Skeletal muscle cell (primary cell): ENCODE results near the gene GNG8.
A peak's percentile ranks its signal among the peaks of the same experiment; 100 is the strongest.
"Not testable (repeated sequence)": the region's sequence is repeated elsewhere in the genome, so short reads cannot be mapped to it uniquely, and the experiment has no call there.

Source experiments
- DNase-seq: peaks from one replicate; pipeline ENCODE4 v3.0.0-alpha.2; 2010; ENCODE audit warnings: low read depth
- H3K4me3 ChIP-seq: 2 replicates; pipeline ENCODE4 v1.5.1; 2011; ENCODE audit warnings: low read depth, mild to moderate bottlenecking, control low read depth, low read length, moderate library complexity

GNG8 gene

DNA sequence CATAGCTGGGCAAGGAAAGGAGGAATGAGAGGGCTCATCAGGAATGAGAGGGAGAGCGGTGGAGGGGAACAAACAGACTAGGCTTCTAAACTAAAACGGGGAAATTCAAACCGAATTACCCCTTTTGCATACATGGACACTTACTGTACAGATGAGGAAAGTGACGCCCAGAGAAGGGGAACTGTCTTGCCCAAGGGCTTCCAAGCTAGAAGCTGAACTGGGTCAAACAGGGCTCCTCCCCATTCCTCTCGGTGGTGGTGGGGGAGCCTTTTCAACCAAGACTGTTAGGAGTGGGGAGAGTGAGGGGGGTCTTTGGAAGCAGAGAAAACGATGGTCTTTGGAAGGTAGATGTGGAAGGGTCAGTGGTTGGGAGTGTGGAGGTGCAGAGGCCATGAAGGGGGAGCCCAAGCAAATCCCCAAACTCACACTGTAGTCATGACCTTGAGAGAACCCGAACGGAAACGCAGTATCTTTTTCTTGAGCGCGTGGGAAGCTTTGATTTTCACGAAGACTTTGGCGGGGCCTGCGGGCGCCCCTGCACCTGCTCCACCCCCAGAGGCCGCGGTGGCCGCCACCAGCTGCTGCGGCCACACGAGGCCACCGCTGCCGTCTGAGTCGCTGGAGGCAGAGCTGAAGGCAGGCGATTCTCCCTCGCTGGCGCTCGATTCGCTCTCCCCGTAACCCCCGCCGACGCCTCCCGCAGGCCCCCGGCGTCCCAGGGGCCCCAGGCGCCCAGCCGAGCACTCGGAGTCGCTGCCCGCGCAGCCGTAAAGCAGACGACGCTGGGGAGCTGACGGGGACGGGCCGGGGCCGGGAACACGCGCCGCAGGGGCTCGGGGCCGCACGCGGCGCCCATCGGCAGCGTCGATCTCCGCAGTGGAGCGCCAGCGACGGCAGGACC, 12.3 kb upstream of the GNG8 start:
- no peak for DNase-seq

DNA sequence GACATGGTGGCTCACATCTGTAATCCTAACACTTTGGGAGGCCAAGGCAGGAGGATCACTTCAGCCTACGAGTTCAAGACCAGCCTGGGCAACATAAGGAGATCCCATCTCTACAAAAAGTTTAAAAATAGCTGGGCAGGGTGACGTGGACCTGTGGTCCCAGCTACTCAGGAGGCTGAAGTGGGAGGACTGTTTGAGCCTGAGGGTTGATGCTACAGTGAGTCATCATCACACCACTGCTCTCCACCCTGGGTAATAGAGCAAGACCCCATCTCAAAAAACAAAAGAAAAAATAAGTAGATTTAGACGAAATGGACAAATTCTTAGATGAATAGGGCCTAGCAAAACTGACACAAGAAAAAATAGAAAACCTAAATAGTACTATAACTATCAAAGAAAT, 10.4 kb upstream of the GNG8 start:
- no peak for DNase-seq
- H3K4me3 ChIP-seq: no peak overlapping the region

More for the DNA sequence above, 12.3 kb upstream of the GNG8 start:
- H3K4me3 ChIP-seq: no peak overlapping the region

DNA sequence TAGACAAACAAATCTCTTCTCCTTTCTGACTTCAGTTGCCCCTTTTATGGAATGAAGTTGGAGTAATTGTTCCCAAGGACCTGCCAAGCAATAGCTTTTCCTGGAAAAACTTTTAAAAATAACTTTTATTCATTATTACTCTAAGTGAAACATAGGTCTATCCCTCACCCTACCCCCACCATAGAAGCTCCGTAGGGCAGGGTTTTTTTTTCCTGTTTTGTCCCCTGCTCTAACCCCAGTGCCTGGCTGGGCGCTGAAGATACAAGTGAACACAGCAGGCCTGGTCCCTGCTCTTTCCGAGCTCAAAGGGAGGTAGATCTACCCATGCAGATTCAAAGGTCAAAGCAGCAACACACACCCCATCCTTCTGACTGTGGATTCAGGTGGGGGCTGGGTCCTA, 8.7 kb upstream of the GNG8 start:
- DNase-seq: no peak
- no peak overlapping the region for H3K4me3 ChIP-seq

DNA sequence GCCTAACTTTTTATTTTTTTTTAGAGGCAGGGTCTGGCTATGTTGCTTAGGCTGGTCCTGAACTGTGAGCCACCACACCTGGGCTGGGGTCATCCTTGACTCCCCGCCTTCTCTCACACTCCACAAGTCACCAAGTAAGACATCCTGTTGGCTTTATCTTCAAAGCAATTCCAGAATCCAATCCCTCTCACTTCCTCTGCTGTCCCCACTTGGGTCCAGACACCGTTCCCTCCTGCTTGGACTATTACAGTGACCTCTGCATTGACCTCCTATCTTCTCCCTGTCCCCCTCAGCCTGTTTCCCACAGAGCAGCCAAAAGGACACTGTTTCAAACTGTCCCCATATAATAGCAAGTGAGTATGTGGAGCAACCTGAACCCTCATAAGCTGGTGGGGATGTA, 4.7 kb upstream of the GNG8 start:
- no peak for DNase-seq

DNA sequence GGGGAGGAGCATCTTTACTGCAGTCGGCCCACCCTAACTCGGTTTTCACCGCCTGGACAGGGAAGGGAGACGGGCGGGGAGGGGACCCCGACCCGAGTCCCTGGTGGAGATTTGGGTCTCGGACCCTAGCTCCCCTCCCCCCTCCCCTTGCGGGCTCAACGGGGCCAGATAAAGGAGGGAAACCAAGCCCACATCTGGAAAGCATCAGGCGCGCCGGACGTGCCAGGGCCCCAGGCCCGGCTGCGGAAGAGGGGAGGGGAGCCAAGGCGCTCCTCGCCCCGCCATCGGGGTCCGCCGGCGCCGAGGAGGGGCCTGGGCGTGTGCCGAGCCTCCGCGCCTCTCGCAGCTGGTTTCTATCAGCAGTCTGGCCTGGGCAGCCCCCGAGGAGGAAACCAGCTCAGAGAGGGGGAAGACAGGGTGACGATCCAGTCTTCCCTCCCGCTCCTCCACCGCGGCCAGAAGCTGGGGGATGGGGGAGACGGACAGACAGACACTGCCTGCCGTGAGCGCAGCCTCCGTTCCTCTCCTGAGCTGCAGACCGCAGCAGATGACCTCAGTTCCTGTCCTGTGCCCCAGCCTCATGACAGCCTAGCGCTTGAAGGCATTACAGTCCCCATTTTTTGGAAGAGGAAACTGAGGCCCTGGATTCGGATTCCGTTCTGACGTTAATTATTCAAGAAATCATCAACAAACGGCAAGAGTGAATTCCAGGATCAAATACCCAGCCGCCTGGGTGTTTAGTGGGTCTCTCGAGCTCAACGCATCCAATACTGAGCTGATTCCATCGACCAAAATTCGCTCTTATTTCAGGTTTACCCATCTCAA, 3.6 kb upstream of the GNG8 start:
- DNase-seq: no peak
- H3K4me3 ChIP-seq: peak overlapping the region; percentile 53

More for the DNA sequence above, 4.7 kb upstream of the GNG8 start:
- no peak overlapping the region for H3K4me3 ChIP-seq

DNA sequence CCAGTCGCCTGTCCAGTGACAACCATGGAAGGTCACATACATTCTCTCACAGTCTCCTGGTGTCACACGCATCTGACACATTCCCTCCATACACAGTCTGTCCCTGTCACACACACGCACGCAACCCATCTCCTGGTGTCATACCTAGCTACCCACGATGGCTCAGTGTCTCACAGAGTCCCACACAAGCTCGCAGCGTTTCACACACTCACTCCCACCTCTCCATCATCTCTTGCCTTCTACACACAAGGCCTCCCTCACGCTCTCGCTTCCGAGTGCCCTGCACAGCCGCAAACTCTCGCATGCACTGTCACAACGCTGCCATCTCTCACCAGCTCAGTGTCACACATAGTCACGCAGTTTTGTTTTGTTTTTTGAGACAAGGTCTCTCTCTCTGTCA, 1.2 kb upstream of the GNG8 start:
- DNase-seq: no peak

DNA sequence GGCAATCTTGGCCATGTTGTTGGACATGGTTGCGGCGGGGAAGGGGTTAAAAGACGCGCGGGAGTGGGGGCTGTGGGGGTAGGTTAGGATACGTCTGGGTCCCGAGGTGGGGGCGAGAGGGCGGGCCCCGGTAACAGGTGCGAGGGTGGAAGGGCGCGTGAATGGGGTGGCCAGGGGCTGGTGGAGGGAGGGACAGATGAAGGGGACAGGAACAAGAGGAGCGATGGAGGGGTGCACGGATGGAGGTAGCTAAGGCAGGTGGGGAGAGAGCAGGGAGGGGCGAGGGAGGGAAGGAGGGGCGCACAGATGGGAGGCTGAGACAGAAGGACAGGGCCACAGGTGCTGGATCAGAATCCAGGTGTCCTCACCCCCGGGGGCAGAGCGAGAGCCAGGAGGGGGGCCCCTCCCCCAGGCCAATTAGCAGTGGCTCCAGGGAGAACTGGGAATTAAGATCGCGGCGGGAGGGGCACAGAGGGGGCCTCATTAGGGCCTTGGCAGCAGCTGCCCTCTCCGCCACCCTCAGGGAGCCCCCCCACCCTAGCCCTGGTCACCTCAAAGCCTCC, 1.3 kb downstream of the GNG8 start:
- no peak for DNase-seq
- peak overlapping the region; percentile 36 for H3K4me3 ChIP-seq

More for the DNA sequence above, 1.2 kb upstream of the GNG8 start:
- no peak overlapping the region for H3K4me3 ChIP-seq

DNA sequence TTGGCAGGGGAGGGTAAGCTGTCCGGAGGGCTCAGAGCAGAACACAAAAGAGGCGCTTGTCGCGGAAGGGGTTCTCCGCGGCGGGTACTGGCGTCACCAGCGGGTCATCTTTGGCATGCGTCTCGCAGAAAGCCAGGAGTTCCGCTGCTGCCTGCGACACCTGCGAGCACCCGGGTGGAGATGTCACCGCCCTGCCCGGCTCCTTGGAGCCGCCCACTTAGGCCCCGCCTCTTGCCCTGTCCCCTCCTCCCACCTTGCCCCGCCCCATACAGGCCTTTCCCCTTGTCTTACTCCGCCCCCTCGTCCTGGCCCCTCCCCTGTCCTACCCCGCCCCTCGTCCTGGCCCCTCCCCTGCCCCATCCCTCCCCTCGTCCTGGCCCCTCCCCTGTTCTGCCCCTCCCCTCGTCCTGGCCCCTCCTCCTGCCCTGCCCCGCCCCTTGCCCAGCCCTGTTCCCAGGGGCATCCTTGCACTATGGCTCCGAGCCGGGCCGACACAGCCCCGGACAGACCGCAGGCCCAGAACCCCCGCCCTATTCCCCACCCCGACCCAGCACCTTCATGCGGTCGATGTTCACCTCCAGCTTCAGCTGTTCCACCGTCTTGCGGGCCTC, 1.9 kb downstream of the GNG8 start:
- DNase-seq: peak; percentile 66
- peak overlapping the region; percentile 43 for H3K4me3 ChIP-seq

DNA sequence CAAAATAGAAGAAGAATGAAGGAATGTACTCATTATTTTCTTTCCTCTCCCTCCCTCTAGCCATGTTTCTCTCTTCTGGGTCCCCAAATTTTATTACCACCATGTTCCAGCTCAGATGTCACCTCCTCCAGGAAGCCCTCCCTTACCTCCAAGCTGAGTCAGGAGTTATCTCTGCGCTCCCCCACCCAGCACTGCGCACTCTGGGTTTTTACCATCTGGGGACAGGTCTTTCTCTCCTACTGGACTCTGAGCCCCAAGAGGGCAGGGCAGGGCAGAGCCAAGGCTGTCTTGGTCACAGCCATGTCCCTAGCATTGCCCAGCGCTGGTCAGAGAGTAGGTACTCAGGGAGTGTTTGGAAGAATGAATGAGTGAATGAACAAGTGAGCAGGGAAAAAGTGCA, 2.9 kb downstream of the GNG8 start:
- no peak for DNase-seq
- H3K4me3 ChIP-seq: no peak overlapping the region

DNA sequence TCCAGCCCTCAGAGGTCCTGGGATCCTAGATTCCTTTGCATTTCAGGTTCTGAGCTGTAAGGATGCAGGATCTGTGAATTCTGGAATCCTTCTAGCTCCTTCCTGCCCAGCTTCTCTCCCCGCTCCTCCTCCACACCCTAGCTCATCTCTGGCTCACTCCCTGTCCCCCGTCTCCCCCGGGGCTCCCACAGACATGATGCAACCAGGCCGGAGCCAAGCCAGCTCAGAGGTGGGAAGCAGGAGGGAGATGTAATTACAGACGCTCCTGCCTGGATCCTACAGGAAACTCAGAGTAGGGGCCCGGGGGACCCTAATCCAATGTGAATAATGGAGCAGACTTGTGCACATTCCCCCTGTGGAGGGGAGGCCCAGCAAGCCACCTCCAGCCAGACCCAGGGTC, 4.5 kb downstream of the GNG8 start:
- no peak overlapping the region for H3K4me3 ChIP-seq
- no peak for DNase-seq

DNA sequence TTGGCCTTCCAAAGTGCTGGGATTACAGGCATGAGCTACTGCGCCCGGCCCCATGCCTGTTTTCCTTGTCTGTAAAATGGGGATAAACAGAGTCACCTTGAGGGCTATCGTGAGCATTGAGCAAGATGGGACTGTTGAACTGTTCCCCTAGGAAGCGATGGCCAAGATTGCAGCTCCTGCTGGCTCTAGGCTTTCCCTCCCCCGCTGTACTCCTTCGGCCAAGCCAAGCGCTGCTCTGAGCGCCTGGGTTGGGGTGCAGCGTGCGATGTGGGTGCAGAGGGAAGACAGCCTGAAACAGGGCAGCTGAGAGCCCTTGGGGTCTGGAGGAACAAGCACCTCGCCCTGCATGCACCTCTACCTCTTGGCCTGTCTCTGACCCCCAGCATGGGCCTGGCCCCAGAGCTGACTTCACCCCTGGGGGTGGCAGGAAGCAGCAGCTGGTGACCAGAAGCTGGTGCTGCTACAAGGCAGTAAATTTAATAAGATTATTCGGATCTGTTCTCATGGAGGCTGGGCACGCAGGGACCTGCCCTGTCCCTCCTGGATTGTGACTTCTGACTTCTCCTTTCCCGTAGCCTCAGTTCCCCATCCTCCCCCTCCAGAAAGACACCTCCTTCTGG, 5.3 kb downstream of the GNG8 start:
- no peak for DNase-seq

DNA sequence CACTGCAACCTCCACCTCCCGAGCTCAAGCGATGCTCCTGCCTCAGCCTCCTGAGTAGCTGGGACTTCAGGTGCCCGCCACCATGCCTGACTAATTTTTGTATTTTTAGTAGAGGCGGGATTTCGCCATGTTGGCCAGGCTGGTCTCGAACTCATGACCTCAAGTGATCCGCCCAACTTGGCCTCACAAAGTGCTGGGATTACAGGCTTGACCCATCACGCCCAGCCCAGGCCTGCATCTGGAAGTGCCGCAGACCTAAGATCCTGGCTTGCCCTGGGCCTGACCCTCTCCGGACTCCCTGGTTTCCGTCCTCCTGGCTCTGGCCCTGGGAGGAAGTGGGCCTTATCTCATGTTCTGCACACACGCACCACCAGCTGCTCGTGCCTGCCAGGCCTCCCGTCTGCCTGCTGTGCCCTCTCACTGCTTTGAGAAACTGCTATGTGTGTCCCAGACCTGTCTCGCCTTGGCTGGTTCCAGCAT, 6.4 kb downstream of the GNG8 start:
- DNase-seq: no peak
- no peak overlapping the region for H3K4me3 ChIP-seq

More for the DNA sequence above, 5.3 kb downstream of the GNG8 start:
- no peak overlapping the region for H3K4me3 ChIP-seq

DNA sequence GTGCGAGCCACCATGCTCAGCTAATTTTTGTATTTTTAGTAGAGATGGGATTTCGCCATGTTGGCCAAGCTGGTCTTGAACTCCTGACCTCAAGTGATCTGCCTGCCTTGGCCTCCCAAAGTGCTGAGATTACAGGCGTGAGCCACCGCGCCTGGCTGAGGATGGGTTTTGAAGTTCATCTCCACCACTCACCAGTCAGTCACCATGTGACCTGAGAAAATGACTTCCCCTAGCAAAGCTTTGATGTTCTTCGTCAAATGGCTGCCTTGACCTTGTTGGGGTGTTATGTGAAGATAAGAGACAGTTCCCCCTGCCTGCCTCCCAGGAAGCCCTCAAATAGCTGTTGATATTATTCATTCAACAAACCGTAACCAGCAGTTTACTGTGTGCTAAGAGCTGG, 7.0 kb downstream of the GNG8 start:
- not testable (repeated sequence) for DNase-seq, H3K4me3 ChIP-seq

DNA sequence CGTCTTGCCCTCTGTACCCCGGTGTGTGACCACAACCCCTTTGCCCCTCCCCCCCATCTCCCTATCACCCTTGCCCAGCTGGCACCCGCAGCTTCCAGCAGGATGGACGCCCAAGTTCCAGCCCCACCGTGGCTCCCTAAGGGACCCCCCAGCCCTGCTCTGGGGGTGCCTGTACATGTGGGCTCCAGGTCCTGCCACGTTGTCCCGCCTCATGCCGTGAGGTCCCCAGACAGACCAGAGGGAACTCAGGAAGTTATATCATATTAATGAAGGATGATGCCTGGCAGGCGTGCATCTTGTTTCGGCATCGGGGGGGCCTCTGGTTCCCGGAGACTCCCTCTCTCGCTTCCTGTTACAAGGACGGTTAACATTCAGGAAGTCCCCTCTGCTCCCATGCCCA, 9.6 kb downstream of the GNG8 start:
- DNase-seq: no peak
- H3K4me3 ChIP-seq: no peak overlapping the region

DNA sequence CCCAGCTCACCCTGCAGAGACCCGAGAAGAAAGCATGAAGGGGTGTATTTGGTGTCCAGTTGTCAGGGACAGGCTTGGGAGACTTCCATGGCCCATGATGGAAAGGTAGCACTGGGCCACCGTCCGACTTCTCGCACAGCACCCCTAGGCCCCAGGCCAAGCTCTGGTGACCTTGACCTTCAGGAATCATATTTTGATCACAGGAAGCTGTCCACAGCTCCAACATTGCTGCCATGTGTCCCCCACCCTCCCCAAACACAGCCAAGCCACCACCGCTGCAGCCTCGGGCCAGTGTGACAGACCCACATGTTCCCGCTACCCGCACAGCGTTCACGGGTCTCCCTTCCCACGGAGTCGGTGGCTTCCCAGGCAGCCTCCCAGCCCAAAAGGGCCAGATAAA, 10.3 kb downstream of the GNG8 start:
- H3K4me3 ChIP-seq: no peak overlapping the region
- DNase-seq: no peak

DNA sequence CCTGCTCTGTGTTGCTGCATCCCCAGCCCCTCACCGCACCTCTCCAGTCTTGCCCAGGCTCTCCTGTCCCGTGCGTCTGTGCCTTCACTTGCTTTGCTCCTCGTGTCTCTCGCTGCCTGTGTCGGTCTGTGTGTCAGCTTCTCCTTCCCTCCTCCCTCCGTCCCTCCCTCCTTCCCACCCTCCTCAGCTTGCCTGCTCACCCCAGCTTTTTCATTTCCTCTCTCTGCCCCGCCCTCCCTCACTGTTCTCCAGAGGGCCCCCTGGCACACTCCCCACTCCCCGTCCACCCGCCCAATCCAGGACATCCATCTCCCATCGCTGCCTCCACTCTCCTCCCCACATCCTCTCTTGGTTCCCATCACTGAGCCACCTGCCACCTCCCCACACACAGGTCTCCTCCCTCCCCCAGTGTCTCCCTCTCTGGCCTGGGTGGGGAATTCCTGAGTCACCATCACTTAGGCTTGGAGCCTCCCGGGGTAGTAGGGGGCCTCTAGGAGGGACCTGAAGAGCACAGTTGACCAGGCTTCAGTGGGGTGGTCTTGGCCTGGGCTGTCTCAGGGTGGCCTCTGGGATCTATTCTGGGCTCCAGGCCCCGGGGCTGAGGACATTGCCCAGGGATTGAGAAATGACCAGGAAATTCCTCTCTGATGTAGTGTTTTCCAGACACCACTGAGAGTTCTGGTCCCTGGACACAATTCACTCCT, 10.9 kb downstream of the GNG8 start, which contains the start of gene PTGIR:
Gene PTGIR (minus strand): TSS at position 132 of the 704 bp plus-strand sequence. CDS start 864 bp downstream, outside the sequence.
- DNase-seq: peak; percentile 62
- peak within 1 kb of the TSS; percentile 45 for H3K4me3 ChIP-seq

DNA sequence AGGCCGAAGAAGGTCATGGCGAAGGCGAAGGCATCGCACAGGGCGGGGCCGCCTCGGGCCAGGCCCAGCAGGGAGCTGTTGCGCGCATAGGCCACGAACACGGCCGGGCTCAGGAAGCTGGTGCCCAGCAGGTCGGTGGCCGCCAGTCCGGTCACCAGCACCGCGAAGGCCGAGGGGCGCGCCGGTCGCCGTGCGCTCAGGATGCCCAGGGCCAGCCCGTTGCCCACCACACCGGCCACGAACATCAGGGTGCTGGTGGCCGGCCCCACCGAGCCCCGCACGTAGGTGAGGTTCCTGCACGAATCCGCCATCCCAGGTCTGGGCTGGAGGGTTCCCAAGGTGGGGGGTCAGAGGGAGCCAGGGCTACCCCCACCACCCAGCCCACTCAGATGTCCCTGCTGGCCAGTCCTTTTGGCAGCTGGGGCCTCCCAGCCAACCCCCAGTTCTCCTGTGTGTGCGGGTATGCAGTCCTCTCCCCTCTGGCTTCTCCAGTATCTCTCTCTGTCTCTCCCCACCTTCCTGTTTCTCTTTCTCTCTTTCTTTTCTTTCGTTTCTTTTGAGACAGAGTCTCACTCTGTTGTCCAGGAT, 12.0 kb downstream of the GNG8 start:
- peak overlapping the region; percentile 45 for H3K4me3 ChIP-seq

DNA sequence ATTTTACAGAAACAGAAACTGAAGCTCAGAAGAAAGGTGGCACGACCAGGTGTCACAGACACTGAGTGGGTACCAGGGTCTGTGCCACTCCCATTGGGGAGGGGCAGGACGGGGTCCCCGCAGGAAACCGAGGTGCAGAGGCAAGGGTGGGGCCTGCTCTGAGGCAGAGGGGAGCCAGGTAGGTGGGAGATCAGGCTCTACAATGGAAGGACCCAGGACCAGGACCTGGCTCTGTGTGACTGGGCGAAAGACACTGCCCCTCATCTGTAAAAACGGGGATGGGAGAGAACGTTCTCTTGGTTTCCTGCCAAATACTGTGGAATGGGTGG, 13.9 kb downstream of the GNG8 start:
- H3K4me3 ChIP-seq: no peak overlapping the region
- DNase-seq: no peak

More for the DNA sequence above, 12.0 kb downstream of the GNG8 start:
- DNase-seq: no peak
